Liver (tissue), 3 donors: ENCODE data around the gene INPP4B.

ENCODE experiments used
- EGR1 ChIP-seq, 2 donors: IDR thresholded peaks; 2 replicates each; pipeline ENCODE4 v1.6.1; 2016 to 2018; ENCODE audit warnings: antibody characterized with exemption in 2 of 2, low read depth in 2 of 2
- JUND ChIP-seq, 2 donors: IDR thresholded peaks; 2 replicates each; pipeline ENCODE4 v1.6.1; 2016; ENCODE audit warnings: antibody characterized with exemption in 2 of 2
- NR2F2 ChIP-seq: IDR thresholded peaks from 2 replicates; pipeline ENCODE4 v1.6.1; 2016; ENCODE audit warnings: antibody characterized with exemption
- RAD21 ChIP-seq, 2 donors: IDR thresholded peaks; 2 replicates each; pipeline ENCODE4 v1.6.1; 2016; ENCODE audit warnings: antibody characterized with exemption in 2 of 2, mild to moderate bottlenecking in 2 of 2
- RXRA ChIP-seq, 2 donors: IDR thresholded peaks; 2 replicates each; pipeline ENCODE4 v1.6.1; 2017 to 2018; ENCODE audit warnings: antibody characterized with exemption in 2 of 2, mild to moderate bottlenecking in 1 of 2
- SP1 ChIP-seq: IDR thresholded peaks from 2 replicates; pipeline ENCODE4 v1.6.1; 2018; ENCODE audit warnings: antibody characterized with exemption, mild to moderate bottlenecking
- TAF1 ChIP-seq: conservative IDR thresholded peaks from 2 replicates; pipeline ENCODE4 v1.6.1; 2016; ENCODE audit warnings: antibody characterized with exemption, mild to moderate bottlenecking
- YY1 ChIP-seq: IDR thresholded peaks from 2 replicates; pipeline ENCODE4 v1.6.1; 2016; ENCODE audit warnings: antibody characterized with exemption, mild to moderate bottlenecking
- TF ChIP-seq, protein P1 (sequence below): fragments of 150-350 bp; IDR thresholded peaks from 2 replicates; pipeline ENCODE4 v1.5.1; 2017; ENCODE audit warnings: improper control_type of control experiment, low read depth, low read length; ENCODE audit not compliant: missing input control
- TF ChIP-seq, protein P2 (sequence below): IDR thresholded peaks from 2 replicates; pipeline ENCODE4 v1.6.1; 2016; ENCODE audit warnings: antibody characterized with exemption, mild to moderate bottlenecking
- TF ChIP-seq, protein P3 (sequence below): IDR thresholded peaks from 2 replicates; pipeline ENCODE4 v1.6.1; 2016; ENCODE audit warnings: antibody characterized with exemption
- TF ChIP-seq, protein P4 (sequence below): IDR thresholded peaks from 2 replicates; pipeline ENCODE4 v1.6.1; 2016; ENCODE audit warnings: antibody characterized with exemption
- TF ChIP-seq, protein P5 (sequence below): IDR thresholded peaks from 2 replicates; pipeline ENCODE4 v1.6.1; 2016; ENCODE audit warnings: antibody characterized with exemption
- donor health status: healthy.
- donor health status: healthy.

DNA sequence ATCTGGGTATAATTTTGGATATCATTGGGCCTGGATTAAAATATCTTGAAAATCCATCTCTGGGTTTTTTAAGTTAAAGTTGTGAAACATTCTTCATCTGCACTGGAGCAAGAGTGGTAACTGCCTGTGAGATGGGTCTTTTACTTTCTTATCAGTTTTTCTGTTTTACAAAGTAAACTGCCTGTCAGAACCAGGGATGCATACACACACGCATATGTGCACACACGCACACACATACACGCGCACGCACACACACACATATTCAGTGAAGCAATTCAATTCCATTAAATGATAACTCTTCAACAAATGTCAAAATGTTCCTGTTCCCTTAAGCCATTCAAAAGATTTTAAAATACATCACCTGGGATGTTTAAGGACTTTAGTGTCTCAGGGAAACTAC lies 515.8 kb downstream of the INPP4B start:
- TF ChIP-seq RXRA (IDR thresholded peaks at IDR 0.05) = no peak
- TF ChIP-seq, protein P1, sequence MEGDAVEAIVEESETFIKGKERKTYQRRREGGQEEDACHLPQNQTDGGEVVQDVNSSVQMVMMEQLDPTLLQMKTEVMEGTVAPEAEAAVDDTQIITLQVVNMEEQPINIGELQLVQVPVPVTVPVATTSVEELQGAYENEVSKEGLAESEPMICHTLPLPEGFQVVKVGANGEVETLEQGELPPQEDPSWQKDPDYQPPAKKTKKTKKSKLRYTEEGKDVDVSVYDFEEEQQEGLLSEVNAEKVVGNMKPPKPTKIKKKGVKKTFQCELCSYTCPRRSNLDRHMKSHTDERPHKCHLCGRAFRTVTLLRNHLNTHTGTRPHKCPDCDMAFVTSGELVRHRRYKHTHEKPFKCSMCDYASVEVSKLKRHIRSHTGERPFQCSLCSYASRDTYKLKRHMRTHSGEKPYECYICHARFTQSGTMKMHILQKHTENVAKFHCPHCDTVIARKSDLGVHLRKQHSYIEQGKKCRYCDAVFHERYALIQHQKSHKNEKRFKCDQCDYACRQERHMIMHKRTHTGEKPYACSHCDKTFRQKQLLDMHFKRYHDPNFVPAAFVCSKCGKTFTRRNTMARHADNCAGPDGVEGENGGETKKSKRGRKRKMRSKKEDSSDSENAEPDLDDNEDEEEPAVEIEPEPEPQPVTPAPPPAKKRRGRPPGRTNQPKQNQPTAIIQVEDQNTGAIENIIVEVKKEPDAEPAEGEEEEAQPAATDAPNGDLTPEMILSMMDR = no peak
- TF ChIP-seq SP1 = no peak
- TF ChIP-seq, protein P2, sequence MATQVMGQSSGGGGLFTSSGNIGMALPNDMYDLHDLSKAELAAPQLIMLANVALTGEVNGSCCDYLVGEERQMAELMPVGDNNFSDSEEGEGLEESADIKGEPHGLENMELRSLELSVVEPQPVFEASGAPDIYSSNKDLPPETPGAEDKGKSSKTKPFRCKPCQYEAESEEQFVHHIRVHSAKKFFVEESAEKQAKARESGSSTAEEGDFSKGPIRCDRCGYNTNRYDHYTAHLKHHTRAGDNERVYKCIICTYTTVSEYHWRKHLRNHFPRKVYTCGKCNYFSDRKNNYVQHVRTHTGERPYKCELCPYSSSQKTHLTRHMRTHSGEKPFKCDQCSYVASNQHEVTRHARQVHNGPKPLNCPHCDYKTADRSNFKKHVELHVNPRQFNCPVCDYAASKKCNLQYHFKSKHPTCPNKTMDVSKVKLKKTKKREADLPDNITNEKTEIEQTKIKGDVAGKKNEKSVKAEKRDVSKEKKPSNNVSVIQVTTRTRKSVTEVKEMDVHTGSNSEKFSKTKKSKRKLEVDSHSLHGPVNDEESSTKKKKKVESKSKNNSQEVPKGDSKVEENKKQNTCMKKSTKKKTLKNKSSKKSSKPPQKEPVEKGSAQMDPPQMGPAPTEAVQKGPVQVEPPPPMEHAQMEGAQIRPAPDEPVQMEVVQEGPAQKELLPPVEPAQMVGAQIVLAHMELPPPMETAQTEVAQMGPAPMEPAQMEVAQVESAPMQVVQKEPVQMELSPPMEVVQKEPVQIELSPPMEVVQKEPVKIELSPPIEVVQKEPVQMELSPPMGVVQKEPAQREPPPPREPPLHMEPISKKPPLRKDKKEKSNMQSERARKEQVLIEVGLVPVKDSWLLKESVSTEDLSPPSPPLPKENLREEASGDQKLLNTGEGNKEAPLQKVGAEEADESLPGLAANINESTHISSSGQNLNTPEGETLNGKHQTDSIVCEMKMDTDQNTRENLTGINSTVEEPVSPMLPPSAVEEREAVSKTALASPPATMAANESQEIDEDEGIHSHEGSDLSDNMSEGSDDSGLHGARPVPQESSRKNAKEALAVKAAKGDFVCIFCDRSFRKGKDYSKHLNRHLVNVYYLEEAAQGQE = no peak
- TF ChIP-seq, protein P3, sequence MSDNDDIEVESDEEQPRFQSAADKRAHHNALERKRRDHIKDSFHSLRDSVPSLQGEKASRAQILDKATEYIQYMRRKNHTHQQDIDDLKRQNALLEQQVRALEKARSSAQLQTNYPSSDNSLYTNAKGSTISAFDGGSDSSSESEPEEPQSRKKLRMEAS = no peak
- no peak for TF ChIP-seq YY1
- no peak for TF ChIP-seq TAF1
- TF ChIP-seq, protein P4, sequence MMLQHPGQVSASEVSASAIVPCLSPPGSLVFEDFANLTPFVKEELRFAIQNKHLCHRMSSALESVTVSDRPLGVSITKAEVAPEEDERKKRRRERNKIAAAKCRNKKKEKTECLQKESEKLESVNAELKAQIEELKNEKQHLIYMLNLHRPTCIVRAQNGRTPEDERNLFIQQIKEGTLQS = no peak
- TF ChIP-seq JUND (IDR thresholded peaks at IDR 0.05) = no peak
- TF ChIP-seq EGR1 (IDR thresholded peaks at IDR 0.05; ENCODE audit: low read depth in 2 of 2) = no peak
- TF ChIP-seq RAD21 (IDR thresholded peaks at IDR 0.05) = no peak
- TF ChIP-seq, protein P5, sequence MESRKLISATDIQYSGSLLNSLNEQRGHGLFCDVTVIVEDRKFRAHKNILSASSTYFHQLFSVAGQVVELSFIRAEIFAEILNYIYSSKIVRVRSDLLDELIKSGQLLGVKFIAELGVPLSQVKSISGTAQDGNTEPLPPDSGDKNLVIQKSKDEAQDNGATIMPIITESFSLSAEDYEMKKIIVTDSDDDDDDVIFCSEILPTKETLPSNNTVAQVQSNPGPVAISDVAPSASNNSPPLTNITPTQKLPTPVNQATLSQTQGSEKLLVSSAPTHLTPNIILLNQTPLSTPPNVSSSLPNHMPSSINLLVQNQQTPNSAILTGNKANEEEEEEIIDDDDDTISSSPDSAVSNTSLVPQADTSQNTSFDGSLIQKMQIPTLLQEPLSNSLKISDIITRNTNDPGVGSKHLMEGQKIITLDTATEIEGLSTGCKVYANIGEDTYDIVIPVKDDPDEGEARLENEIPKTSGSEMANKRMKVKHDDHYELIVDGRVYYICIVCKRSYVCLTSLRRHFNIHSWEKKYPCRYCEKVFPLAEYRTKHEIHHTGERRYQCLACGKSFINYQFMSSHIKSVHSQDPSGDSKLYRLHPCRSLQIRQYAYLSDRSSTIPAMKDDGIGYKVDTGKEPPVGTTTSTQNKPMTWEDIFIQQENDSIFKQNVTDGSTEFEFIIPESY = no peak
- no peak for TF ChIP-seq NR2F2
